RWPE2 (cell line): ENCODE measurements around the gene ODAD2.
A peak's percentile ranks its signal among the peaks of the same experiment; 100 is the strongest.

Experiments
- ATAC-seq: fragments of 200-7000 bp; cut with Tn5 transposase; 3 replicates; pipeline ENCODE4 v1.9.1; 2021; ENCODE audit warnings: low read depth
- DNase-seq: peaks from one replicate; pipeline ENCODE4 v3.0.0-alpha.2; 2020; ENCODE audit warnings: low spot score
- H3K27ac ChIP-seq: fragments of 450-650 bp; 2 replicates; pipeline ENCODE4 v1.5.1; 2017; ENCODE audit warnings: mild to moderate bottlenecking; ENCODE audit not compliant: poor library complexity, severe bottlenecking
- H3K27me3 ChIP-seq: fragments of 250-450 bp; sonication (Bioruptor Pico); 2 replicates; pipeline ENCODE4 v1.5.1; 2021; ENCODE audit warnings: mild to moderate bottlenecking, moderate library complexity; ENCODE audit not compliant: insufficient read depth, poor library complexity, severe bottlenecking
- H3K36me3 ChIP-seq: fragments of 250-450 bp; sonication (Bioruptor Pico); 2 replicates; pipeline ENCODE4 v1.5.1; 2020; ENCODE audit warnings: low read depth, mild to moderate bottlenecking, moderate library complexity
- H3K4me1 ChIP-seq: fragments of 250-450 bp; sonication (Bioruptor Pico); 2 replicates; pipeline ENCODE4 v1.5.1; 2021; ENCODE audit warnings: mild to moderate bottlenecking, moderate library complexity; ENCODE audit not compliant: insufficient read depth, poor library complexity, severe bottlenecking
- H3K4me3 ChIP-seq: fragments of 250-450 bp; sonication (Bioruptor Pico); 2 replicates; pipeline ENCODE4 v1.5.1; 2021; ENCODE audit warnings: mild to moderate bottlenecking, moderate library complexity; ENCODE audit not compliant: severe bottlenecking
- H3K9me3 ChIP-seq: fragments of 250-450 bp; sonication (Bioruptor Pico); 2 replicates; pipeline ENCODE4 v1.5.1; 2021; ENCODE audit warnings: mild to moderate bottlenecking, moderate library complexity; ENCODE audit not compliant: severe bottlenecking
- TF ChIP-seq, protein P1 (sequence below): fragments of 450-650 bp; IDR thresholded peaks from one replicate; pipeline ENCODE4 v1.5.1; 2017; ENCODE audit warnings: mild to moderate bottlenecking, moderate library complexity; ENCODE audit not compliant: poor library complexity, severe bottlenecking

ODAD2 gene, protein sequence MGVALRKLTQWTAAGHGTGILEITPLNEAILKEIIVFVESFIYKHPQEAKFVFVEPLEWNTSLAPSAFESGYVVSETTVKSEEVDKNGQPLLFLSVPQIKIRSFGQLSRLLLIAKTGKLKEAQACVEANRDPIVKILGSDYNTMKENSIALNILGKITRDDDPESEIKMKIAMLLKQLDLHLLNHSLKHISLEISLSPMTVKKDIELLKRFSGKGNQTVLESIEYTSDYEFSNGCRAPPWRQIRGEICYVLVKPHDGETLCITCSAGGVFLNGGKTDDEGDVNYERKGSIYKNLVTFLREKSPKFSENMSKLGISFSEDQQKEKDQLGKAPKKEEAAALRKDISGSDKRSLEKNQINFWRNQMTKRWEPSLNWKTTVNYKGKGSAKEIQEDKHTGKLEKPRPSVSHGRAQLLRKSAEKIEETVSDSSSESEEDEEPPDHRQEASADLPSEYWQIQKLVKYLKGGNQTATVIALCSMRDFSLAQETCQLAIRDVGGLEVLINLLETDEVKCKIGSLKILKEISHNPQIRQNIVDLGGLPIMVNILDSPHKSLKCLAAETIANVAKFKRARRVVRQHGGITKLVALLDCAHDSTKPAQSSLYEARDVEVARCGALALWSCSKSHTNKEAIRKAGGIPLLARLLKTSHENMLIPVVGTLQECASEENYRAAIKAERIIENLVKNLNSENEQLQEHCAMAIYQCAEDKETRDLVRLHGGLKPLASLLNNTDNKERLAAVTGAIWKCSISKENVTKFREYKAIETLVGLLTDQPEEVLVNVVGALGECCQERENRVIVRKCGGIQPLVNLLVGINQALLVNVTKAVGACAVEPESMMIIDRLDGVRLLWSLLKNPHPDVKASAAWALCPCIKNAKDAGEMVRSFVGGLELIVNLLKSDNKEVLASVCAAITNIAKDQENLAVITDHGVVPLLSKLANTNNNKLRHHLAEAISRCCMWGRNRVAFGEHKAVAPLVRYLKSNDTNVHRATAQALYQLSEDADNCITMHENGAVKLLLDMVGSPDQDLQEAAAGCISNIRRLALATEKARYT

DNA sequence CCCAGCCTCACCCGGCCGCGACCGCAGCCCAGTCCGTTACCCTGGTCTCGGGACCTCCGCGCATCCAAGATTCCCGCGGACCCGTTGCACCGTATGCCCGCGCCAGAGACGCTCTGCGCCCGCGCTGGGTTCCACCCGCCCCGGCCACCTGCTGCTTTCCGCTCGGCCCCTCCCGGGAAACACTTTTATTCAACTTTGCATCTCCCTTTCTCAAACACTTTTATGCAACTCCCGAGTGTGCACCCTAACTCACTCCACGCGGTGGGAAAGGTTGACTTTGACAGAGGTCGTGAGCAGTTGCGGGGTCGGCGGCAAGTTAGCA is at the start of gene ODAD2:
ODAD2 (minus strand) TSS at position 126 of the 322 bp plus-strand sequence. CDS start 3,937 bp downstream, outside the sequence.
- Histone ChIP-seq H3K36me3 (0 out of 2 replicates have a peak, but pooled peaks cover 2% of the 10 kb centered on the region), H3K4me3 (peak within 1 kb of the TSS; percentile 90), H3K27me3 (no peaks in the 10 kb centered on the region), H3K9me3 (no peaks in the 10 kb centered on the region), H3K4me1 (no peaks in the 10 kb centered on the region), H3K27ac (no peak within 1 kb of the TSS)
- ATAC-seq (no peak), DNase-seq (no peak)
- TF ChIP-seq, protein P1, sequence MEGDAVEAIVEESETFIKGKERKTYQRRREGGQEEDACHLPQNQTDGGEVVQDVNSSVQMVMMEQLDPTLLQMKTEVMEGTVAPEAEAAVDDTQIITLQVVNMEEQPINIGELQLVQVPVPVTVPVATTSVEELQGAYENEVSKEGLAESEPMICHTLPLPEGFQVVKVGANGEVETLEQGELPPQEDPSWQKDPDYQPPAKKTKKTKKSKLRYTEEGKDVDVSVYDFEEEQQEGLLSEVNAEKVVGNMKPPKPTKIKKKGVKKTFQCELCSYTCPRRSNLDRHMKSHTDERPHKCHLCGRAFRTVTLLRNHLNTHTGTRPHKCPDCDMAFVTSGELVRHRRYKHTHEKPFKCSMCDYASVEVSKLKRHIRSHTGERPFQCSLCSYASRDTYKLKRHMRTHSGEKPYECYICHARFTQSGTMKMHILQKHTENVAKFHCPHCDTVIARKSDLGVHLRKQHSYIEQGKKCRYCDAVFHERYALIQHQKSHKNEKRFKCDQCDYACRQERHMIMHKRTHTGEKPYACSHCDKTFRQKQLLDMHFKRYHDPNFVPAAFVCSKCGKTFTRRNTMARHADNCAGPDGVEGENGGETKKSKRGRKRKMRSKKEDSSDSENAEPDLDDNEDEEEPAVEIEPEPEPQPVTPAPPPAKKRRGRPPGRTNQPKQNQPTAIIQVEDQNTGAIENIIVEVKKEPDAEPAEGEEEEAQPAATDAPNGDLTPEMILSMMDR: no peak

DNA sequence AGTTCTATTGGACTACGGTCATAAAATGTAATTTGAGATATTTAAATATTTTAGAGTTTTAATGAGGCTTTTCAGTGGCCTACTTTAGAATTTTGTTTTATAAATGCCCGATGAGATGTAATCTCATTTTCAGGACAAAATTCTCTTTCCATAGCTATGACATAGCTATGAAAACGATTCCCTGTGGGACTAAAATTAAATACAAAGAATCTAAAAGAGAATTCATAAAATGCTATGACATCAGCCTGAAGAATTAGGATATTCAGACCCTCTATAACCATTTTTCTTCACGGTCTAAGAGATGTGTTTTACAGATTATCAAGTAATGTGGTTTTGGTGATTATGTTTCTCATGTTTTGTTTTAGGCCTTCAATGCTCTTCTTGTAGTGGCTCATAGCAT is 48.2 kb upstream of the ODAD2 start:
- Histone ChIP-seq H3K27ac (no peak overlapping the region), H3K4me3 (no peak overlapping the region), H3K4me1 (no peaks in the 10 kb centered on the region), H3K36me3 (no peaks in the 10 kb centered on the region), H3K27me3 (no peaks in the 10 kb centered on the region), H3K9me3 (no peaks in the 10 kb centered on the region)
- DNase-seq (no peak), ATAC-seq (no peak)
- TF ChIP-seq, protein P1: no peak

DNA sequence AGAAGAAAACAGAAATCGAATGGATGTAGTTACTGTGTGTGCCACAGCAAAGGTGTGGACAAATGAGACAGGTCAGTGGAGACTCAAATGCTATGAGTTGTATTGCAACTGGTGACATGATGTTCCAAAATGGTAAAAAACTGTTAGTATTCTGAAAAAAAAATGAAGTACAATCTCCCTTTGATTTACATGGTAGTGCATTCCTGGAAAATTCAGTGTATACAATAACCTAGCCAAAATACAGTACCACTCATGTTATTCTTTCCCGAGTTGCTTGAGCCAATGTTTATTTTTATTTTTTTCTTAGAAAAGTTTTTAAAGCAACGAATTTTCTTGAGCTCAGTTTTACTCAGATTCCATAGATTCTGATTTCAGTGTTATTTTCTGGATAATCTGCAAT is 47.7 kb upstream of the ODAD2 start:
- H3K27me3 ChIP-seq: no peaks in the 10 kb centered on the region
- H3K36me3 ChIP-seq: no peaks in the 10 kb centered on the region
- no peak for DNase-seq
- no peaks in the 10 kb centered on the region for H3K9me3 ChIP-seq
- no peak for ATAC-seq
- H3K4me1 ChIP-seq: no peaks in the 10 kb centered on the region
- H3K27ac ChIP-seq: no peak overlapping the region
- no peak overlapping the region for H3K4me3 ChIP-seq
- TF ChIP-seq, protein P1: no peak

DNA sequence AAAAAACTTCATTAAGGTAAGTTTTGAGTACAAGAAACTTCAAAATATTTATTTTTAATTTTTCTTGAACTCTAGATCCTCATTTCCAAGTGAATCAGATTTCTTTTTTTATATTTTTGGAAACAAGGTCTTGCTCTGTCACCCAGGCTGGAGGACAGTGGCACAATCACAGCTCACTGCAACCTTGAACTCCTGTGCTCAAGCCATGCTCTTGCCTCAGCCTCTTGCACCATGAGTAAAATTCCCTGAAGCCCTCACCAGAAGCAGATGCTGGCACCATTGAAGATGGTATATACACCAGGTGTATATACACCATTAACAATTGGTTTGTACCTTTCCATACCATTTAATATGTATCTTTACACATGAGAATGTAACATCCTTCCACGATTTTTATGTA is 45.1 kb upstream of the ODAD2 start:
- Histone ChIP-seq H3K27me3 (no peaks in the 10 kb centered on the region), H3K36me3 (no peaks in the 10 kb centered on the region), H3K9me3 (no peaks in the 10 kb centered on the region), H3K4me1 (no peaks in the 10 kb centered on the region), H3K27ac (no peak overlapping the region), H3K4me3 (no peak overlapping the region)
- TF ChIP-seq, protein P1: no peak
- ATAC-seq: no peak
- no peak for DNase-seq
